Measurements from ENCODE around the gene ADRA2B.
"Not testable (repeated sequence)": the region's sequence is repeated elsewhere in the genome, so short reads cannot be mapped to it uniquely, and the experiment has no call there.

ADRA2B gene

GRCh38 chr2:96065381-96065930 lies 50.9 kb downstream of the ADRA2B start:
- DNase-seq = no peak

GRCh38 chr2:96064760-96065159 lies 51.6 kb downstream of the ADRA2B start:
- DNase-seq = not testable (repeated sequence)

GRCh38 chr2:96064047-96064675 lies 52.2 kb downstream of the ADRA2B start:
- DNase-seq = not testable (repeated sequence)

GRCh38 chr2:96063116-96063899 lies 53.1 kb downstream of the ADRA2B start:
- DNase-seq = peak in 1 of 2 donors; percentile 24

All from inflammatory macrophage treated with lipopolysaccharide for 1 hour (primary cell).